Caco-2 (cell line): Measurements from ENCODE around the gene DOCK9. TPM values are rescaled to one million over a fixed set of nuclear protein-coding genes. Genes with fewer than 3 reads are reported as not detected.

ENCODE experiments used
- BruUV-seq: library from RNA; stranded (reverse); fragments of 400-500 nt; replicated peaks from 2 replicates; lab custom pipeline; 2021; lab: Mats Ljungman, UMichigan
- CTCF ChIA-PET: fragments of 300-600 bp; sonication (Branson Sonifier 250); formaldehyde crosslinking; loops from one replicate; lab custom pipeline; 2022; ENCODE audit warnings: antibody characterized with exemption; lab: Charles Lee
- POLR2A ChIA-PET: fragments of 300-600 bp; sonication (Branson Sonifier 250); formaldehyde crosslinking; loops from one replicate; lab custom pipeline; 2022; ENCODE audit warnings: antibody characterized with exemption; lab: Charles Lee
- DNase-seq, 2 experiments: peaks; one replicate each; pipeline versions ENCODE4 v3.0.0 to v3.0.0-alpha.2; 2020 to 2022
- H3K27me3 ChIP-seq: replicated peaks from 2 replicates; pipeline ENCODE4 v1.6.0; 2011; ENCODE audit warnings: low read length; ENCODE audit not compliant: control insufficient read depth, insufficient read depth
- H3K36me3 ChIP-seq: 2 replicates; pipeline ENCODE4 v1.5.1; 2011; ENCODE audit warnings: low read length; ENCODE audit not compliant: control insufficient read depth, insufficient read depth
- H3K4me1 ChIP-seq: fragments of 250-450 bp; sonication (Bioruptor Pico); 2 replicates; pipeline ENCODE4 v1.5.1; 2020; ENCODE audit warnings: mild to moderate bottlenecking
- H3K4me3 ChIP-seq: 2 replicates; pipeline ENCODE4 v1.5.1; 2011; ENCODE audit warnings: low read depth, mild to moderate bottlenecking, control low read depth, low read length
- H3K9me3 ChIP-seq: fragments of 250-450 bp; sonication (Bioruptor Pico); 2 replicates; pipeline ENCODE4 v1.5.1; 2020; ENCODE audit warnings: mild to moderate bottlenecking, moderate library complexity
- H3K27ac Mint-ChIP-seq: one replicate; pipeline ENCODE4 v1.8.0; 2022; ENCODE audit warnings: mixed read lengths; ENCODE audit not compliant: unreplicated experiment
- H3K27me3 Mint-ChIP-seq: one replicate; pipeline ENCODE4 v1.8.0; 2022; ENCODE audit warnings: mixed read lengths; ENCODE audit not compliant: insufficient read depth, unreplicated experiment
- H3K36me3 Mint-ChIP-seq: one replicate; pipeline ENCODE4 v1.8.0; 2022; ENCODE audit warnings: mild to moderate bottlenecking, mixed read lengths; ENCODE audit not compliant: insufficient read depth, unreplicated experiment
- H3K4me1 Mint-ChIP-seq: one replicate; pipeline ENCODE4 v1.8.0; 2022; ENCODE audit warnings: low read depth, mixed read lengths; ENCODE audit not compliant: unreplicated experiment
- H3K4me3 Mint-ChIP-seq: one replicate; pipeline ENCODE4 v1.8.0; 2022; ENCODE audit warnings: mild to moderate bottlenecking, moderate library complexity, mixed read lengths; ENCODE audit not compliant: unreplicated experiment
- H3K9me3 Mint-ChIP-seq: one replicate; pipeline ENCODE4 v1.8.0; 2022; ENCODE audit warnings: mixed read lengths; ENCODE audit not compliant: unreplicated experiment
- CTCF ChIP-seq, 2 experiments: fragments of 200-600 bp in 1 of 2; IDR thresholded peaks; 1 replicate in 1 of 2; 2 replicates in 1 of 2; pipeline versions ENCODE4 v1.5.1 to v1.8.0; 2011 to 2022; ENCODE audit warnings: antibody characterized with exemption in 1 of 2, control low read depth in 1 of 2, inconsistent platforms in 1 of 2, low read depth in 1 of 2, low read length in 1 of 2, mild to moderate bottlenecking in 1 of 2, moderate library complexity in 1 of 2; ENCODE audit not compliant: insufficient read depth in 1 of 2, severe bottlenecking in 1 of 2, unreplicated experiment in 1 of 2
- intact Hi-C: fragments of 100-400 bp; cut with micrococcal nuclease; formaldehyde crosslinking; loops from one replicate; pipeline ENCODE4 v1.10.0; 2022; ENCODE audit not compliant: unreplicated experiment
- total RNA-seq: library from RNA; stranded (reverse); gene quantifications from 2 replicates; pipeline ENCODE4 v1.2.3, GENCODE V29; 2022

The DOCK9 gene
- total RNA-seq, 1 experiment from 2014 or later = 260 TPM

GRCh38 chr13:99004978-99005377 is 27.1 kb upstream of the DOCK9 start:
- CTCF ChIA-PET = no interaction called here
- Mint-ChIP-seq H3K4me1 (peaks cover 24% of the 10 kb centered on the region), H3K9me3 (no peaks in the 10 kb centered on the region), H3K27ac (no peak overlapping the region), H3K36me3 (no peaks in the 10 kb centered on the region), H3K4me3 (no peak overlapping the region), H3K27me3 (no peaks in the 10 kb centered on the region)
- Histone ChIP-seq H3K36me3 (no peaks in the 10 kb centered on the region), H3K27me3 (no peaks in the 10 kb centered on the region), H3K4me1 (no peaks in the 10 kb centered on the region), H3K4me3 (no peak overlapping the region), H3K9me3 (no peaks in the 10 kb centered on the region)
- POLR2A ChIA-PET = no interaction called here
- BruUV-seq = no TSS peak
- no peak for TF ChIP-seq CTCF (IDR thresholded peaks at IDR 0.05; ENCODE audit: insufficient read depth in 1 of 2, low read depth in 1 of 2, low read length in 1 of 2, severe bottlenecking in 1 of 2, unreplicated experiment in 1 of 2)
- intact Hi-C loops = no loop called here
- no peak for DNase-seq

- peaks cover 18% of the 10 kb centered on the region for H3K4me1 Mint-ChIP-seq
- POLR2A ChIA-PET = no interaction called here
These were observed 26.1 kb upstream of the DOCK9 start for GRCh38 chr13:99003851-99004471.

GRCh38 chr13:99003186-99003585 is 25.3 kb upstream of the DOCK9 start:
- no peaks in the 10 kb centered on the region for H3K4me1 ChIP-seq
- no peak overlapping the region for H3K27ac Mint-ChIP-seq
- no peak overlapping the region for H3K4me3 Mint-ChIP-seq
- CTCF ChIA-PET = no interaction called here
- no peak for TF ChIP-seq CTCF (IDR thresholded peaks at IDR 0.05; ENCODE audit: insufficient read depth in 1 of 2, low read depth in 1 of 2, low read length in 1 of 2, severe bottlenecking in 1 of 2, unreplicated experiment in 1 of 2)
- H3K36me3 ChIP-seq = no peaks in the 10 kb centered on the region
- no peaks in the 10 kb centered on the region for H3K36me3 Mint-ChIP-seq
- H3K9me3 Mint-ChIP-seq = no peaks in the 10 kb centered on the region
- no peaks in the 10 kb centered on the region for H3K9me3 ChIP-seq
- H3K4me1 Mint-ChIP-seq = peaks cover 18% of the 10 kb centered on the region
- intact Hi-C loops = no loop called here
- DNase-seq = no peak
- no peaks in the 10 kb centered on the region for H3K27me3 Mint-ChIP-seq
- no peaks in the 10 kb centered on the region for H3K27me3 ChIP-seq
- H3K4me3 ChIP-seq = no peak overlapping the region
- BruUV-seq = no TSS peak
- POLR2A ChIA-PET = no interaction called here

More at GRCh38 chr13:99003851-99004471, 26.1 kb upstream of the DOCK9 start:
- H3K4me1 ChIP-seq = no peaks in the 10 kb centered on the region
- H3K27me3 ChIP-seq = no peaks in the 10 kb centered on the region
- TF ChIP-seq CTCF (IDR thresholded peaks at IDR 0.05; ENCODE audit: insufficient read depth in 1 of 2, low read depth in 1 of 2, low read length in 1 of 2, severe bottlenecking in 1 of 2, unreplicated experiment in 1 of 2) = no peak
- H3K4me3 ChIP-seq = no peak overlapping the region
- Mint-ChIP-seq H3K27ac (no peak overlapping the region), H3K9me3 (no peaks in the 10 kb centered on the region), H3K27me3 (no peaks in the 10 kb centered on the region), H3K36me3 (no peaks in the 10 kb centered on the region), H3K4me3 (no peak overlapping the region)
- no peaks in the 10 kb centered on the region for H3K9me3 ChIP-seq
- H3K36me3 ChIP-seq = no peaks in the 10 kb centered on the region
- no TSS peak for BruUV-seq
- no peak for DNase-seq
- intact Hi-C loops = no loop called here
- CTCF ChIA-PET = no interaction called here
